K562 (cell line): ENCODE measurements around the gene KDM2A. TPM values are rescaled to one million over a fixed set of nuclear protein-coding genes. Genes with fewer than 3 reads are reported as not detected.

Experiments used
- CTBP1 ChIP-seq: fragments of 450-650 bp; IDR thresholded peaks from 2 replicates; pipeline ENCODE4 v1.6.1; 2016; ENCODE audit warnings: borderline replicate concordance
- ELF1 ChIP-seq: fragments of 200-800 bp; sonication (Bioruptor generic); IDR thresholded peaks from 2 replicates; pipeline ENCODE4 v1.6.1; 2016; ENCODE audit warnings: missing genetic modification characterization, missing compliant biosample characterization
- FOXK2 ChIP-seq, 2 experiments: fragments of 450-650 bp; IDR thresholded peaks in 1 of 2; conservative IDR thresholded peaks in 1 of 2; 2 replicates each; pipeline ENCODE4 v1.6.1; 2016; ENCODE audit warnings: low read depth in 2 of 2, mild to moderate bottlenecking in 1 of 2
- L3MBTL2 ChIP-seq: fragments of 450-650 bp; IDR thresholded peaks from 2 replicates; pipeline ENCODE4 v1.6.1; 2016; ENCODE audit warnings: mild to moderate bottlenecking, moderate library complexity
- MAFG ChIP-seq: fragments of 450-650 bp; conservative IDR thresholded peaks from 2 replicates; pipeline ENCODE4 v1.6.1; 2016; ENCODE audit warnings: missing genetic modification characterization, missing compliant biosample characterization
- MYC ChIP-seq, 2 experiments: fragments of 250-450 bp in 1 of 2; sonication (Bioruptor Pico) in 1 of 2; IDR thresholded peaks; 2 replicates each; pipeline versions ENCODE4 v1.5.1 to v1.6.1; 2012 to 2021; ENCODE audit warnings: low read depth in 2 of 2, borderline replicate concordance in 1 of 2, improper control_type of control experiment in 1 of 2, low read length in 1 of 2, mild to moderate bottlenecking in 1 of 2, moderate library complexity in 1 of 2
- OTX1 ChIP-seq: fragments of 450-650 bp; formaldehyde crosslinking; IDR thresholded peaks from 2 replicates; pipeline ENCODE4 v1.4.0; 2022; ENCODE audit warnings: mild to moderate bottlenecking
- PHB ChIP-seq: fragments of 250-450 bp; sonication (Bioruptor Pico); IDR thresholded peaks from 2 replicates; pipeline ENCODE4 v1.5.0; 2021
- TCFL5 ChIP-seq: fragments of 250-450 bp; sonication (Bioruptor Pico); conservative IDR thresholded peaks from 2 replicates; pipeline ENCODE4 v1.6.1; 2021; ENCODE audit warnings: mild to moderate bottlenecking, moderate library complexity, matching md5 sums
- WHSC1 ChIP-seq: IDR thresholded peaks from one replicate; pipeline ENCODE4 v1.6.1; 2012; ENCODE audit warnings: low read length, control low read depth, inconsistent platforms
- XRCC5 ChIP-seq: fragments of 200-400 bp; formaldehyde crosslinking; IDR thresholded peaks from 2 replicates; pipeline ENCODE4 v1.6.1; 2017; ENCODE audit warnings: low read depth, mild to moderate bottlenecking, low read length
- ZC3H11A ChIP-seq: IDR thresholded peaks from 2 replicates; pipeline ENCODE4 v1.6.1; 2012; ENCODE audit warnings: low read depth, low read length, improper control_type of control experiment
- ZNF232 ChIP-seq: sonication (generic); formaldehyde crosslinking; IDR thresholded peaks from 2 replicates; pipeline ENCODE4 v1.8.0; 2022; ENCODE audit warnings: mild to moderate bottlenecking, missing genetic modification reagents
- ZNF263 ChIP-seq: sonication (generic); formaldehyde crosslinking; IDR thresholded peaks from 2 replicates; pipeline ENCODE4 v1.8.0; 2022; ENCODE audit warnings: mild to moderate bottlenecking, missing genetic modification reagents, borderline replicate concordance
- ZNF395 ChIP-seq: fragments of 200-800 bp; sonication (Bioruptor generic); IDR thresholded peaks from 2 replicates; pipeline ENCODE4 v1.6.1; 2017; ENCODE audit warnings: missing genetic modification characterization, missing compliant biosample characterization
- ZNF41 ChIP-seq: fragments of 250-450 bp; sonication (Bioruptor Pico); conservative IDR thresholded peaks from 2 replicates; pipeline ENCODE4 v1.4.0; 2020; ENCODE audit warnings: mild to moderate bottlenecking
- ZNF507 ChIP-seq: conservative IDR thresholded peaks from 2 replicates; pipeline ENCODE4 v1.6.1; 2017; ENCODE audit warnings: missing genetic modification characterization, missing compliant biosample characterization
- ZNF512 ChIP-seq: IDR thresholded peaks from 2 replicates; pipeline ENCODE4 v1.6.1; 2016; ENCODE audit warnings: missing genetic modification characterization, missing compliant biosample characterization
- ZNF583 ChIP-seq: fragments of 250-450 bp; sonication (Bioruptor Pico); IDR thresholded peaks from 2 replicates; pipeline ENCODE4 v1.4.0; 2020
- polyA plus RNA-seq, 8 experiments: library from polyadenylated mRNA; depleted of rRNA in 4 of 8; stranded (reverse) in 5 of 8; unstranded in 3 of 8; fragments of >200 nt; fragmentation: Nextera tagmentation in 2 of 8; fragmentation: Illumina TruSeq in 1 of 8; extraction: Ambion mirVana in 2 of 8; extraction: Trizol in 1 of 8; gene quantifications; 2 replicates each; pipeline versions ENCODE4 v1.2.1 to v1.2.3, GENCODE V29; 2011 to 2014; ENCODE audit warnings: inconsistent platforms in 1 of 8, missing spikeins in 1 of 8
- total RNA-seq, 7 experiments: library from RNA; depleted of rRNA in 6 of 7; stranded (reverse); fragments of >200 nt in 6 of 7; fragmentation: Illumina TruSeq in 2 of 7; extraction: Trizol in 2 of 7; gene quantifications; 2 replicates each; pipeline versions ENCODE4 v1.2.1 to v1.2.3, GENCODE V29; 2011 to 2021; ENCODE audit warnings: low replicate concordance in 1 of 7
- TF ChIP-seq, protein P1 (sequence below), 2 experiments: IDR thresholded peaks; 2 replicates each; pipeline ENCODE4 v1.6.1; 2011; ENCODE audit warnings: borderline replicate concordance in 1 of 2, control low read depth in 1 of 2, low read depth in 1 of 2, low read length in 1 of 2, mild to moderate bottlenecking in 1 of 2, mixed read lengths in 1 of 2, moderate library complexity in 1 of 2; ENCODE audit not compliant: insufficient read depth in 1 of 2, insufficient read length in 1 of 2, poor library complexity in 1 of 2, severe bottlenecking in 1 of 2; ENCODE audit errors: extremely low read depth in 1 of 2
- TF ChIP-seq, protein P2 (sequence below): fragments of 450-650 bp; formaldehyde crosslinking; IDR thresholded peaks from 2 replicates; pipeline ENCODE4 v1.4.0; 2020; ENCODE audit warnings: mild to moderate bottlenecking, moderate library complexity
- TF ChIP-seq, protein P3 (sequence below): fragments of 250-450 bp; sonication (Bioruptor Pico); IDR thresholded peaks from 2 replicates; pipeline ENCODE4 v1.4.0; 2020; ENCODE audit warnings: mild to moderate bottlenecking, moderate library complexity

KDM2A gene
- total and polyA plus RNA-seq, 9 of the 15 experiments (the other 6 are each of a cell fraction or from before 2014, with no cell fraction given), result 5.0 to 39.3 (median 21.3) TPM

- TF ChIP-seq, protein P1, sequence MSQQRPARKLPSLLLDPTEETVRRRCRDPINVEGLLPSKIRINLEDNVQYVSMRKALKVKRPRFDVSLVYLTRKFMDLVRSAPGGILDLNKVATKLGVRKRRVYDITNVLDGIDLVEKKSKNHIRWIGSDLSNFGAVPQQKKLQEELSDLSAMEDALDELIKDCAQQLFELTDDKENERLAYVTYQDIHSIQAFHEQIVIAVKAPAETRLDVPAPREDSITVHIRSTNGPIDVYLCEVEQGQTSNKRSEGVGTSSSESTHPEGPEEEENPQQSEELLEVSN (IDR thresholded peaks at IDR 0.05; ENCODE audit: borderline replicate concordance in 1 of 2, extremely low read depth in 1 of 2, insufficient read depth in 1 of 2, insufficient read length in 1 of 2, low read depth in 1 of 2, low read length in 1 of 2, poor library complexity in 1 of 2, severe bottlenecking in 1 of 2), result peak; percentile 58 to 60
- TF ChIP-seq ZNF232 (CRISPR knock-in tag) (0 out of 2 replicates have a peak, but pooled peaks have one; percentile 23), ZNF263 (CRISPR knock-in tag) (0 out of 2 replicates have a peak, but pooled peaks have one; percentile 17), XRCC5 (no peak), OTX1 (CRISPR knock-in tag) (no peak), L3MBTL2 (peak; percentile 85), ZNF41 (no peak), TCFL5 (CRISPR knock-in tag) (no peak), ELF1 (tag) (peak; percentile 64; the same call in 1 of the 2 replicates), ZC3H11A (no peak), ZNF507 (no peak), MAFG (tag) (no peak), MYC (IDR thresholded peaks at IDR 0.05; ENCODE audit: low read depth, low read length) (peak; percentile 60; the same call in 1 of the 2 replicates), MYC (CRISPR knock-in tag; IDR thresholded peaks at IDR 0.05; ENCODE audit: borderline replicate concordance, low read depth) (no peak), ZNF583 (no peak), WHSC1 (no peak), ZNF395 (CRISPR knock-in tag) (peak; percentile 22), ZNF512 (tag) (no peak), CTBP1 (no peak), FOXK2 (conservative IDR thresholded peaks at IDR 0.05 in 1 of 2, IDR thresholded peaks at IDR 0.05 in 1 of 2; ENCODE audit: low read depth in 2 of 2) (no peak), PHB (CRISPR knock-in tag) (no peak)
- TF ChIP-seq, protein P2, sequence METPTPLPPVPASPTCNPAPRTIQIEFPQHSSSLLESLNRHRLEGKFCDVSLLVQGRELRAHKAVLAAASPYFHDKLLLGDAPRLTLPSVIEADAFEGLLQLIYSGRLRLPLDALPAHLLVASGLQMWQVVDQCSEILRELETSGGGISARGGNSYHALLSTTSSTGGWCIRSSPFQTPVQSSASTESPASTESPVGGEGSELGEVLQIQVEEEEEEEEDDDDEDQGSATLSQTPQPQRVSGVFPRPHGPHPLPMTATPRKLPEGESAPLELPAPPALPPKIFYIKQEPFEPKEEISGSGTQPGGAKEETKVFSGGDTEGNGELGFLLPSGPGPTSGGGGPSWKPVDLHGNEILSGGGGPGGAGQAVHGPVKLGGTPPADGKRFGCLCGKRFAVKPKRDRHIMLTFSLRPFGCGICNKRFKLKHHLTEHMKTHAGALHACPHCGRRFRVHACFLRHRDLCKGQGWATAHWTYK, result no peak
- TF ChIP-seq, protein P3, sequence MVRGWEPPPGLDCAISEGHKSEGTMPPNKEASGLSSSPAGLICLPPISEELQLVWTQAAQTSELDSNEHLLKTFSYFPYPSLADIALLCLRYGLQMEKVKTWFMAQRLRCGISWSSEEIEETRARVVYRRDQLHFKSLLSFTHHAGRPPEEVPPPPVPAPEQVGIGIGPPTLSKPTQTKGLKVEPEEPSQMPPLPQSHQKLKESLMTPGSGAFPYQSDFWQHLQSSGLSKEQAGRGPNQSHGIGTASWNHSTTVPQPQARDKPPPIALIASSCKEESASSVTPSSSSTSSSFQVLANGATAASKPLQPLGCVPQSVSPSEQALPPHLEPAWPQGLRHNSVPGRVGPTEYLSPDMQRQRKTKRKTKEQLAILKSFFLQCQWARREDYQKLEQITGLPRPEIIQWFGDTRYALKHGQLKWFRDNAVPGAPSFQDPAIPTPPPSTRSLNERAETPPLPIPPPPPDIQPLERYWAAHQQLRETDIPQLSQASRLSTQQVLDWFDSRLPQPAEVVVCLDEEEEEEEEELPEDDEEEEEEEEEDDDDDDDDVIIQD (CRISPR knock-in tag), result no peak
Measured at GRCh38 chr11:67276781-67277230, 157.7 kb downstream of the KDM2A start (continued).
